ENCODE results near the gene KIFC3.

KIFC3 gene

DNA sequence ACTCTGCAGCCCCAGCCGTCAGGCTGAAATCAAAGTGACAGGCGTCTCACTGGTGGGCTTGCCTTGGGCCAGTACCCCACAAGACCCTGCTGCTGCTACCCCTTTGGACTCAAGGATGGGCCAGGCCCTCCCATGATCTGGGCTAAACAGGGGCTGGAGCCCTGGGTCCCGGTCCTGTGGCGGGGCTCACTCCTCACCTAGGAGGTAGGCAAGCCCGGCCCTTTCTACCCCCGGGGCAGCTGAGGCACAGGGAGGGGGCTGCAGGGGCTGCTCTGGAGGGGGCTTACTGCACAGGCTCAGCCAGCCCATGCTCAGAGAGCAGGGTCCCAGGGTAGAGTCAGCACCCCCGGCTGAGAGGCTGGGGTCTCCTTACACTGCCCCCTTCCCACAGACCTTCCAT is 43.2 kb downstream of the KIFC3 start:
- Histone ChIP-seq H3K4me3 (ENCODE audit: low read length) (no peak overlapping the region), H3K27me3 (ENCODE audit: control insufficient read depth, low read length) (no peaks in the 10 kb centered on the region), H3K4me1 (ENCODE audit: control insufficient read depth, low read length) (no peaks in the 10 kb centered on the region), H4K20me1 (ENCODE audit: control insufficient read depth, insufficient read depth, low read depth, low read length) (no peaks in the 10 kb centered on the region), H3K36me3 (ENCODE audit: control insufficient read depth, low read length) (peaks cover 9% of the 10 kb centered on the region; the same call in 1 of the 2 replicates), H3K9me2 (replicated peaks; ENCODE audit: control insufficient read depth, low read length) (no peaks in the 10 kb centered on the region), H3F3A (ENCODE audit: control insufficient read depth, insufficient read depth) (no peaks in the 10 kb centered on the region), H3K4me2 (ENCODE audit: low read length) (no peak overlapping the region), H3K9me3 (ENCODE audit: control insufficient read depth, insufficient read depth, low read length) (no peaks in the 10 kb centered on the region), H3K79me2 (ENCODE audit: control insufficient read depth, low read length) (no peaks in the 10 kb centered on the region), H3K27ac (ENCODE audit: low read depth, low read length) (no peak overlapping the region)
- no peak for TF ChIP-seq EZH2phosphoT487 (IDR thresholded peaks at IDR 0.05; ENCODE audit: borderline replicate concordance, low read length)
- TF ChIP-seq, protein P1, sequence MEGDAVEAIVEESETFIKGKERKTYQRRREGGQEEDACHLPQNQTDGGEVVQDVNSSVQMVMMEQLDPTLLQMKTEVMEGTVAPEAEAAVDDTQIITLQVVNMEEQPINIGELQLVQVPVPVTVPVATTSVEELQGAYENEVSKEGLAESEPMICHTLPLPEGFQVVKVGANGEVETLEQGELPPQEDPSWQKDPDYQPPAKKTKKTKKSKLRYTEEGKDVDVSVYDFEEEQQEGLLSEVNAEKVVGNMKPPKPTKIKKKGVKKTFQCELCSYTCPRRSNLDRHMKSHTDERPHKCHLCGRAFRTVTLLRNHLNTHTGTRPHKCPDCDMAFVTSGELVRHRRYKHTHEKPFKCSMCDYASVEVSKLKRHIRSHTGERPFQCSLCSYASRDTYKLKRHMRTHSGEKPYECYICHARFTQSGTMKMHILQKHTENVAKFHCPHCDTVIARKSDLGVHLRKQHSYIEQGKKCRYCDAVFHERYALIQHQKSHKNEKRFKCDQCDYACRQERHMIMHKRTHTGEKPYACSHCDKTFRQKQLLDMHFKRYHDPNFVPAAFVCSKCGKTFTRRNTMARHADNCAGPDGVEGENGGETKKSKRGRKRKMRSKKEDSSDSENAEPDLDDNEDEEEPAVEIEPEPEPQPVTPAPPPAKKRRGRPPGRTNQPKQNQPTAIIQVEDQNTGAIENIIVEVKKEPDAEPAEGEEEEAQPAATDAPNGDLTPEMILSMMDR (IDR thresholded peaks at IDR 0.05; ENCODE audit: low read depth, low read length, poor library complexity, severe bottlenecking) = no peak

DNA sequence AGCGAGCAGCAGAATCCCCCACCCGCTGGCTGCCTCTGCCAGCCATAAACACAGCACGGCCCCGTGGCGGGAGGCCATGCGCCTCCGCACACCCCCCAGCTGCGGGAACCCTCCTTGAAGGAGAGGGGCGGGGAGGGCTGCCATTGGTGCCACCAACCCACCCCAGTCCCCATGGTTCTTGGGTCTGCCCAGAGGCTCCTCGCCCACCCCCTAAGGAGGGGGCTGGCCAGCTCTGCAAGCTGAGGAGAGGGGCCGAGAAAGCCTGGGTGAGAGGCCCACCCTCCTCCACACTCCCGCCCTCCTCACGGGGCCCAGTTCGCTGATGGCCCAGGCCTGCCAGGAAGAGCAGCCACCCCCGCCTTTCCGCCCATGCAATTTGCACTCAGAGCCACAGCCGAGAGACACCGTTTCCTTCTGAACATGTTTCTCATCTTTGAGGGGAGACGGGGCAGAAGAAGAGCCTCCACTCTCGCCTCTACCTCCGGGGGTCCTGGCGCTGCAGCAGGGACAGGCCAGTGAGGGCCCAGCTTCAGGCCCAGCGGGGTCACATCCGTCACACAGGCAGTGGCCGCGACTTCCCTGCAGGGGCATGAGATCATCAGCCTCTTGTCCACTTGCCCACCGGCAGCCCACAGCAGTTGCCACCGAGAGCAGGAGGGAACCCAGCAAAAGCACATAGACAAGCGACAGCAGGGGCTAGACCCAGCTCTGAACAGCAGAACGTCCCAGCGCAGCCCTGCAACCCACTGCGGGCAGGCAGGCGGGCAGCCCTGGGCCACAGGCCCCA is 43.8 kb downstream of the KIFC3 start:
- Histone ChIP-seq H3K9me2 (replicated peaks; ENCODE audit: control insufficient read depth, low read length) (no peaks in the 10 kb centered on the region), H3K36me3 (ENCODE audit: control insufficient read depth, low read length) (peaks cover 9% of the 10 kb centered on the region; the same call in 1 of the 2 replicates), H3F3A (ENCODE audit: control insufficient read depth, insufficient read depth) (no peaks in the 10 kb centered on the region), H3K79me2 (ENCODE audit: control insufficient read depth, low read length) (no peaks in the 10 kb centered on the region), H3K4me1 (ENCODE audit: control insufficient read depth, low read length) (no peaks in the 10 kb centered on the region), H3K27ac (ENCODE audit: low read depth, low read length) (no peak overlapping the region), H3K27me3 (ENCODE audit: control insufficient read depth, low read length) (no peaks in the 10 kb centered on the region), H4K20me1 (ENCODE audit: control insufficient read depth, insufficient read depth, low read depth, low read length) (no peaks in the 10 kb centered on the region), H3K9me3 (ENCODE audit: control insufficient read depth, insufficient read depth, low read length) (no peaks in the 10 kb centered on the region), H3K4me3 (ENCODE audit: low read length) (no peak overlapping the region), H3K4me2 (ENCODE audit: low read length) (no peak overlapping the region)
- no peak for TF ChIP-seq EZH2phosphoT487 (IDR thresholded peaks at IDR 0.05; ENCODE audit: borderline replicate concordance, low read length)
- TF ChIP-seq, protein P1 (IDR thresholded peaks at IDR 0.05; ENCODE audit: low read depth, low read length, poor library complexity, severe bottlenecking) = no peak

DNA sequence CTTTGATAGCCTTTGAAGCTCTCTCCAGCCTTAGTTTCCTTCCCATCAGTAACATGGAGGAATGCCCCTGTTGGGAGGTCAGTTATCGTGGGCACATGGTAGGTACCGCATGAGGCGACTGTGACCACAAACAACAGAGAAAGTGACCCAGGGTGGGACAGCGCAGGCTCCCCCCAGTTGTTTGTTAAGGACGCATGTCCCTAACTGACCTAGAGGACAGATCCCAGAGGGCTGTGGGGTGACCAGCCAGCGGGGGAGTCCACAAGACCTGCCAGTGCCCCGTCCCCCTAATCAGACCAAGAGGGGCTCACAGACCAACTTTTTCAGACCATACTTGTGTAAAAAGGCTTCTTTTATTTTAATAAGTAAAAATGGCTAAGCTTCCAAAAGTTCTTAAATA is 44.4 kb downstream of the KIFC3 start:
- H3K9me2 ChIP-seq (replicated peaks; ENCODE audit: control insufficient read depth, low read length) = no peaks in the 10 kb centered on the region
- no peaks in the 10 kb centered on the region for H3F3A ChIP-seq (ENCODE audit: control insufficient read depth, insufficient read depth)
- H3K4me2 ChIP-seq (ENCODE audit: low read length) = no peak overlapping the region
- no peaks in the 10 kb centered on the region for H3K9me3 ChIP-seq (ENCODE audit: control insufficient read depth, insufficient read depth, low read length)
- H3K27ac ChIP-seq (ENCODE audit: low read depth, low read length) = no peak overlapping the region
- no peaks in the 10 kb centered on the region for H3K4me1 ChIP-seq (ENCODE audit: control insufficient read depth, low read length)
- TF ChIP-seq EZH2phosphoT487 (IDR thresholded peaks at IDR 0.05; ENCODE audit: borderline replicate concordance, low read length) = no peak
- TF ChIP-seq, protein P1 (IDR thresholded peaks at IDR 0.05; ENCODE audit: low read depth, low read length, poor library complexity, severe bottlenecking) = no peak
- no peaks in the 10 kb centered on the region for H3K79me2 ChIP-seq (ENCODE audit: control insufficient read depth, low read length)
- peaks cover 9% of the 10 kb centered on the region; the same call in 1 of the 2 replicates for H3K36me3 ChIP-seq (ENCODE audit: control insufficient read depth, low read length)
- no peaks in the 10 kb centered on the region for H4K20me1 ChIP-seq (ENCODE audit: control insufficient read depth, insufficient read depth, low read depth, low read length)
- no peaks in the 10 kb centered on the region for H3K27me3 ChIP-seq (ENCODE audit: control insufficient read depth, low read length)
- H3K4me3 ChIP-seq (ENCODE audit: low read length) = no peak overlapping the region

Data from DOHH2 (cell line).